Vagina (tissue), 2 donors: ENCODE results near the gene CRB1. TPM values are rescaled to one million over a fixed set of nuclear protein-coding genes. Genes with fewer than 3 reads are reported as not detected.

Experiments used
- DNase-seq, 2 donors: peaks; one replicate each; pipeline ENCODE4 v3.0.0-alpha.2; 2017; ENCODE audit errors: extremely low spot score in 2 of 2
- H3K27ac ChIP-seq: fragments of 200-600 bp; sonication (generic); one replicate; pipeline ENCODE4 v1.5.1; 2019
- H3K27me3 ChIP-seq: fragments of 200-600 bp; sonication (generic); one replicate; pipeline ENCODE4 v1.5.1; 2019
- H3K36me3 ChIP-seq, 2 donors: fragments of 200-600 bp; sonication (generic); one replicate each; pipeline ENCODE4 v1.5.1; 2017 to 2019
- H3K4me1 ChIP-seq: fragments of 200-600 bp; sonication (generic); one replicate; pipeline ENCODE4 v1.5.1; 2019
- H3K4me3 ChIP-seq, 2 donors: fragments of 200-600 bp; sonication (generic); 1 replicate in 1 of 2; 2 replicates in 1 of 2; pipeline ENCODE4 v1.5.1; 2016 to 2019
- H3K9me3 ChIP-seq: fragments of 200-600 bp; sonication (generic); one replicate; pipeline ENCODE4 v1.5.1; 2019
- POLR2A ChIP-seq, 2 donors: fragments of 450-650 bp; IDR thresholded peaks; one replicate each; pipeline ENCODE4 v1.6.1; 2017; ENCODE audit warnings: antibody characterized with exemption in 2 of 2, mild to moderate bottlenecking in 2 of 2, moderate library complexity in 2 of 2
- POLR2AphosphoS5 ChIP-seq, 2 donors: sonication (generic); formaldehyde crosslinking; IDR thresholded peaks; one replicate each; pipeline ENCODE4 v1.9.0; 2017; ENCODE audit warnings: antibody characterized with exemption in 2 of 2, mild to moderate bottlenecking in 2 of 2, low read depth in 1 of 2; ENCODE audit not compliant: insufficient read depth in 1 of 2
- intact Hi-C: fragments of 100-400 bp; cut with DNase I; formaldehyde crosslinking; loops from one replicate; pipeline ENCODE4 v1.15.1; 2023
- total RNA-seq: library from RNA; depleted of rRNA; stranded (reverse); fragments of >200 nt; gene quantifications from one replicate; pipeline ENCODE4 v1.2.3, GENCODE V29; 2016
- TF ChIP-seq, protein P1 (sequence below), 3 experiments: fragments of 450-650 bp in 2 of 3; fragments of 200-600 bp in 1 of 3; sonication (generic) in 1 of 3; IDR thresholded peaks; one replicate each; pipeline ENCODE4 v1.5.1; 2017 to 2019; ENCODE audit warnings: antibody characterized with exemption in 3 of 3, mild to moderate bottlenecking in 2 of 3, moderate library complexity in 2 of 3

Gene CRB1
- total RNA-seq, 1 donor from 2014 or later: not detected

DNA sequence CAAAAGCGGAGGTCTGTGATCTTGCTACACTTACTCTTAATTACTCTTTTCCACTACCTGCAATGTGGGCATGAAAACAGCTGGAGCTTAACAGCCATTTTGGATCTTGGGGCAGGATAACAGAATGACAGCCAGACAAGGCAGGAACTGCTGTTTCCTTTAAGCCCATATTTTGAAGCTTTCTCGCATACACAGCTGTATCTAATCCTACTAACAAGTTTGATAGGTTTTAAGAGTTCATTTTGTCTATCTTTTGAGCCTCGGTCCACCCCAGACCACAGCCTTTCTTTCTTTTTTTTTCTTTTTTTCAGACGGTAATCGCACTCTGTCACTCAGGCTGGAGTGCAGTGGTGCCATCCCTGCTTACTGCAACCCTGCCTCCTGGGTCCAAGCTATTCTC is 42.4 kb upstream of the CRB1 start:
- no peak overlapping the region for H3K27ac ChIP-seq
- TF ChIP-seq POLR2A (IDR thresholded peaks at IDR 0.05) (no peak), POLR2AphosphoS5 (IDR thresholded peaks at IDR 0.05; ENCODE audit: insufficient read depth in 1 of 2, low read depth in 1 of 2) (no peak)
- TF ChIP-seq, protein P1, sequence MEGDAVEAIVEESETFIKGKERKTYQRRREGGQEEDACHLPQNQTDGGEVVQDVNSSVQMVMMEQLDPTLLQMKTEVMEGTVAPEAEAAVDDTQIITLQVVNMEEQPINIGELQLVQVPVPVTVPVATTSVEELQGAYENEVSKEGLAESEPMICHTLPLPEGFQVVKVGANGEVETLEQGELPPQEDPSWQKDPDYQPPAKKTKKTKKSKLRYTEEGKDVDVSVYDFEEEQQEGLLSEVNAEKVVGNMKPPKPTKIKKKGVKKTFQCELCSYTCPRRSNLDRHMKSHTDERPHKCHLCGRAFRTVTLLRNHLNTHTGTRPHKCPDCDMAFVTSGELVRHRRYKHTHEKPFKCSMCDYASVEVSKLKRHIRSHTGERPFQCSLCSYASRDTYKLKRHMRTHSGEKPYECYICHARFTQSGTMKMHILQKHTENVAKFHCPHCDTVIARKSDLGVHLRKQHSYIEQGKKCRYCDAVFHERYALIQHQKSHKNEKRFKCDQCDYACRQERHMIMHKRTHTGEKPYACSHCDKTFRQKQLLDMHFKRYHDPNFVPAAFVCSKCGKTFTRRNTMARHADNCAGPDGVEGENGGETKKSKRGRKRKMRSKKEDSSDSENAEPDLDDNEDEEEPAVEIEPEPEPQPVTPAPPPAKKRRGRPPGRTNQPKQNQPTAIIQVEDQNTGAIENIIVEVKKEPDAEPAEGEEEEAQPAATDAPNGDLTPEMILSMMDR (IDR thresholded peaks at IDR 0.05): no peak
- no peaks in the 10 kb centered on the region for H3K9me3 ChIP-seq
- intact Hi-C loops: no loop called here
- no peaks in the 10 kb centered on the region for H3K36me3 ChIP-seq
- no peak for DNase-seq
- no peaks in the 10 kb centered on the region for H3K27me3 ChIP-seq
- no peak overlapping the region for H3K4me3 ChIP-seq
- no peaks in the 10 kb centered on the region for H3K4me1 ChIP-seq

DNA sequence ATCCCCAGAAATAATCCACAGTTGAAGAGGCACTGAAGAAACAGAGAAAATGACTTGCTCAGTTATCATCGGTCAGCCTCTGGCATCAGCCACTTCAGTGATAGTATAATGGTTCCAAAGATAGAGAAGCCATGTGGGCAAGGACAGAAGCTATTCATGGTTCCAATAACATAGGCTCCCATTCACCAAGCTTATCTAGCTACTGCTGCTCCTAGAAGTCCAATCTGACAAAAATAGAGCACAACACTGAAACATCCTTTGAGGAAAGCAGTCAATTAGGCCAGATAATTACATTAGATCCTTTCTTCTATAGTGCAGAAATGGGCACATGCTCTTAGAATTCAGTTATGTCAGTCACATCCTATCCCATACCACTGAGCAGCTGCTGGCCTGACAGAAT is 33.5 kb upstream of the CRB1 start:
- intact Hi-C loops: no loop called here
- Histone ChIP-seq H3K9me3 (no peaks in the 10 kb centered on the region), H3K36me3 (no peaks in the 10 kb centered on the region), H3K27me3 (no peaks in the 10 kb centered on the region), H3K4me3 (no peak overlapping the region), H3K4me1 (no peaks in the 10 kb centered on the region), H3K27ac (no peak overlapping the region)
- no peak for DNase-seq
- no peak for TF ChIP-seq POLR2AphosphoS5 (IDR thresholded peaks at IDR 0.05; ENCODE audit: insufficient read depth in 1 of 2, low read depth in 1 of 2)
- TF ChIP-seq, protein P1 (IDR thresholded peaks at IDR 0.05): no peak
- no peak for TF ChIP-seq POLR2A (IDR thresholded peaks at IDR 0.05)

DNA sequence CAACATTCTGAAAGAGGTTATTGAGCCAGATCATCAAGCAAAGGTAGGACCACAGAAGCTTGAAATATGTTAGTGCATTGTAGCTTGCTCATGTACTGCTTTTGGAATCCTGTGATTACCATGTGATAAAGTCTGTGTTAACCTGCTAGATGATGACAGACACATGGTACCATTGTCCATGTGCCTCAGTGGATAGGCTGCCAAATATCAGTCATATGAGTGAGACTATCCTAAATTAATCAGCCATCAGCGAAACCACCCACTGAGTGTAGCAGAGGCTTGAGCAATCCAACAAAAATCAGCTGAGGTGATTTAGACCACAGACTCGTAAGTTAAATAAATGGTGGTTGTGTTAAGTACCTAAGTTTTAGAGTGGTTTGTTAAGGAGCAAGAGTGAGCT is 32.7 kb upstream of the CRB1 start:
- DNase-seq: no peak
- no peak overlapping the region for H3K4me3 ChIP-seq
- intact Hi-C loops: no loop called here
- no peaks in the 10 kb centered on the region for H3K27me3 ChIP-seq
- no peaks in the 10 kb centered on the region for H3K9me3 ChIP-seq
- TF ChIP-seq, protein P1 (IDR thresholded peaks at IDR 0.05): no peak
- TF ChIP-seq POLR2A (IDR thresholded peaks at IDR 0.05) (no peak), POLR2AphosphoS5 (IDR thresholded peaks at IDR 0.05; ENCODE audit: insufficient read depth in 1 of 2, low read depth in 1 of 2) (no peak)
- H3K4me1 ChIP-seq: no peaks in the 10 kb centered on the region
- no peaks in the 10 kb centered on the region for H3K36me3 ChIP-seq
- no peak overlapping the region for H3K27ac ChIP-seq

DNA sequence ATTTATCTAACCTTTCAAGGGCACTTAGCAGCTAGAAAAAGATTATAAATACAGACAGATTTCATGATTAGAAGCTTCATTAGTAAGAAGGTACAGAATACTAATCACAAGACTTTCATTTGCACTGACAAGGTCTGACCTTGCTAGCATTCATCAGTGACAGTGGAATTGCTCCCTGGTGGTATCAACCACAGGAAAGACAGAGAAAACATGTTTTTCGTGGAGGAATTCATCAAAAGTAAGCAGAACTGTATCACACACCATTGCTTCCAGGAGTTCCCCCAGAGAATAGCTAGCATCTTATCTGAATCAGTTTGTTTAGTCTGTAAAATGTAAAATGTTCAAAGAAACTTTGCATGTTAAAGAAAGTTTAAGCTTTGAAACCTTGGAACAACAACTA is 20.6 kb upstream of the CRB1 start:
- DNase-seq: no peak
- H3K27ac ChIP-seq: no peak overlapping the region
- no peaks in the 10 kb centered on the region for H3K27me3 ChIP-seq
- no peak overlapping the region for H3K4me3 ChIP-seq
- no peaks in the 10 kb centered on the region for H3K36me3 ChIP-seq
- H3K9me3 ChIP-seq: no peaks in the 10 kb centered on the region
- TF ChIP-seq, protein P1 (IDR thresholded peaks at IDR 0.05): no peak
- TF ChIP-seq POLR2AphosphoS5 (IDR thresholded peaks at IDR 0.05; ENCODE audit: insufficient read depth in 1 of 2, low read depth in 1 of 2) (no peak), POLR2A (IDR thresholded peaks at IDR 0.05) (no peak)
- H3K4me1 ChIP-seq: no peaks in the 10 kb centered on the region
- intact Hi-C loops: no loop called here

DNA sequence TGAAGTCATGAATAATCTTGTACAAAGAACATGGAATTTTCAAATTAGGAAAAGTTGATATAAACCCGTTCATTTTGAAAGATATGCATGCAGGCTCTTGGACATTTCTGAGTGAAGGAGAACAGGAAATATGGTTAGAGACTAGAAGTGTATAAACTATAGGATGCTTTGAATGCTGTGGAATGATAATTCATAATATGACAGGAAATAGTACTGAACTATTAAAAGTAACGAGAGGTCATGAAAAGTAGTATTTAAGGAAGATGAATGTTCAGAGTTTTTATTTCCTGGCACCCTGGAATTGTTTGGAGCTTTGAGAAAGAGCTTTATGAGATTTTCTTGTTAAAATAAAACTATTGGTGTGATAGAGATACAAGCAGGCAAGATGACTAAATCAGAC is 18.7 kb upstream of the CRB1 start:
- Histone ChIP-seq H3K4me3 (no peak overlapping the region), H3K27ac (no peak overlapping the region), H3K27me3 (no peaks in the 10 kb centered on the region), H3K9me3 (no peaks in the 10 kb centered on the region), H3K36me3 (no peaks in the 10 kb centered on the region), H3K4me1 (no peaks in the 10 kb centered on the region)
- TF ChIP-seq, protein P1 (IDR thresholded peaks at IDR 0.05): no peak
- TF ChIP-seq POLR2A (IDR thresholded peaks at IDR 0.05) (no peak), POLR2AphosphoS5 (IDR thresholded peaks at IDR 0.05; ENCODE audit: insufficient read depth in 1 of 2, low read depth in 1 of 2) (no peak)
- DNase-seq: no peak
- intact Hi-C loops: no loop called here
